ENCODE measurements around the gene ABCG1. TPM values are rescaled to one million over a fixed set of nuclear protein-coding genes. Genes with fewer than 3 reads are reported as not detected.

Gene ABCG1
- total and polyA plus RNA-seq, 2 of the 4 experiments (the other 2 are of a cell fraction) = 0.19 to 0.36 TPM

DNA sequence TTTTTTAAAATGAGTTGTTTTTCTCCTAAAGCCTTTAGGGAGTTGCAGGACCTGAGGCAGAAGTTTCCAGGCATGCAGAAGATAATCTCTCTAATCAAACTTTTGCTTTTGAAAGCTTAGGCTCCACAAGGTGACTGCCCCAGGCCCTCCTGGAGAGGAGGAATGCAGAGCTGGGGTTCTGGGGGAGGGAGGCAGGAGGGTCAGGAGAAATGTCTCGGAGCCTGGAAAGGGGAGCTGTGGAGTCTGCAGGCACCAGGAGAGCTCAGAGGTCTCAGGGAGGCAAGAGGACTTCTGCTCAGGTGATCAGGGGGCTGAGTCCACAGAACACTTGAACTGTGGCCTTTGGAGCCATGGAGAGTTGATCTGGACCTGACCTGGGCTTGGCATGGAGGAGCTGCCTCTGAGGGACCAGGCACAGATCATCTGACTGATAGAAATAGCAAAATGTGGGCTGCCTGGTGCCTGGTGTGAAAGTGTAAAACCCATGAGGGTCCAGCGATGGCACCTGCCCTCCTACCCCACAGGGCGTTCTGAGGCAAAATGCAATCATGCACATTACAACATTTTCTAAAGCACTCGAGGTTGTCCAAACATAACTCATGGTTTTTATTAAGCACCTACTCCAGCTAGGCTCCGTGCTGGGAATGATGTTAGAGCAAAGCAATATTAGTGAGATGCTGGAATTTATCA, 10.0 kb upstream of the ABCG1 start:
- ChIA-PET CTCF (no interaction called here), POLR2A (ENCODE audit: unreplicated experiment) (no interaction called here)
- no peak overlapping the region for H2AK5ac ChIP-seq (ENCODE audit: low read depth, low read length)
- H3K27me3 ChIP-seq (ENCODE audit: control insufficient read depth, insufficient read depth, low read length) = peaks cover 19% of the 10 kb centered on the region
- no peak overlapping the region for H2BK15ac ChIP-seq (ENCODE audit: low read depth, low read length)
- no peak overlapping the region for H3K56ac ChIP-seq (ENCODE audit: extremely low read depth, insufficient read depth, low read length)
- H3K4me2 ChIP-seq (ENCODE audit: low read depth, low read length) = no peak overlapping the region
- no peak overlapping the region for H3K18ac ChIP-seq (ENCODE audit: low read depth, low read length)
- no peak overlapping the region for H3K14ac ChIP-seq (replicated peaks; ENCODE audit: low read depth, low read length)
- H3K23ac ChIP-seq (ENCODE audit: low read depth, low read length) = no peak overlapping the region
- DNase-seq (no peak), ATAC-seq (ENCODE audit: low read depth) (no peak)
- no peak overlapping the region for H4K8ac ChIP-seq (ENCODE audit: low read depth in 2 of 2, low read length in 2 of 2)
- H2AK9ac ChIP-seq (replicated peaks; ENCODE audit: low read depth, low read length, poor library complexity) = no peak overlapping the region
- no peak overlapping the region for H2BK20ac ChIP-seq (ENCODE audit: low read depth, low read length)
- peaks cover 2% of the 10 kb centered on the region; the same call in 1 of the 2 replicates for H3K4me1 ChIP-seq (ENCODE audit: control insufficient read depth, insufficient read depth, low read length)
- H3K36me3 ChIP-seq (ENCODE audit: control insufficient read depth, insufficient read depth, low read length) = no peaks in the 10 kb centered on the region
- no peaks in the 10 kb centered on the region for H3K79me1 ChIP-seq (ENCODE audit: low read depth in 1 of 2, low read length in 2 of 2)
- H3K9ac ChIP-seq (ENCODE audit: low read depth, low read length) = no peak overlapping the region
- intact Hi-C loops (cut with micrococcal nuclease) (no loop called here), in situ Hi-C loops (cut with MboI; ENCODE audit: low sequenced_read_pairs) (no loop called here), dilution Hi-C loops (cut with HindIII; ENCODE audit: low sequenced_read_pairs, unreplicated experiment) (no loop called here)
- H3K9me1 ChIP-seq (ENCODE audit: insufficient read depth, low read length) = no peaks in the 10 kb centered on the region
- no peak overlapping the region for H2AFZ ChIP-seq (replicated peaks; ENCODE audit: low read length, poor library complexity)
- no peak overlapping the region for H2BK5ac ChIP-seq (ENCODE audit: low read depth, low read length, poor library complexity, severe bottlenecking)
- no peak overlapping the region for H3K27ac ChIP-seq (ENCODE audit: insufficient read depth, low read length)
- no peaks in the 10 kb centered on the region for H4K20me1 ChIP-seq (ENCODE audit: insufficient read depth, low read length)
- H4K91ac ChIP-seq (ENCODE audit: insufficient read depth, low read depth, low read length) = no peak overlapping the region
- H4K5ac ChIP-seq (ENCODE audit: low read depth, low read length) = no peak overlapping the region
- no peak overlapping the region for H2BK120ac ChIP-seq (ENCODE audit: low read depth, low read length)
- H3K4ac ChIP-seq (ENCODE audit: low read depth, low read length) = no peak overlapping the region
- no peak for TF ChIP-seq NFE2L2 (IDR thresholded peaks at IDR 0.05; ENCODE audit: low read depth, low read length)
- no peak for TF ChIP-seq FOS (IDR thresholded peaks at IDR 0.05; ENCODE audit: low read depth, low read length)
- no peak for TF ChIP-seq MXI1 (IDR thresholded peaks at IDR 0.05; ENCODE audit: borderline replicate concordance, low read depth, low read length)
- no peak for TF ChIP-seq RAD21 (IDR thresholded peaks at IDR 0.05; ENCODE audit: low read length)
- TF ChIP-seq RCOR1 (IDR thresholded peaks at IDR 0.05; ENCODE audit: insufficient replicate concordance, low read length) = no peak
- no peak for TF ChIP-seq MAFK (IDR thresholded peaks at IDR 0.05; ENCODE audit: low read depth, low read length)
- TF ChIP-seq BHLHE40 (IDR thresholded peaks at IDR 0.05; ENCODE audit: low read depth, low read length) = no peak
- TF ChIP-seq RFX5 (IDR thresholded peaks at IDR 0.05; ENCODE audit: low read depth, low read length) = no peak
- TF ChIP-seq MAZ (IDR thresholded peaks at IDR 0.05; ENCODE audit: borderline replicate concordance, low read depth, low read length) = no peak
- WGBS, 2 experiments (ENCODE audit: extremely low coverage in 2 of 2, insufficient read length in 1 of 2) = 50% methylated on average over 1 of the region's 5 CpGs; no CpG with 5 or more reads in 1 of the 2 experiments
- H3K9me3 ChIP-seq (ENCODE audit: control insufficient read depth, insufficient read depth, low read length) = peaks cover 6% of the 10 kb centered on the region
- no peak overlapping the region for H3K4me3 ChIP-seq (ENCODE audit: insufficient read depth, low read depth, low read length)
- no TSS peak for BruUV-seq (replicated peaks)
